HG03565 (cell line): ENCODE results near the gene COPS8.

Experiments
- ATAC-seq: cut with Tn5 transposase; IDR thresholded peaks from one replicate; pipeline ENCODE4 v1.9.1; 2021; ENCODE audit warnings: mild to moderate bottlenecking, moderate library complexity; ENCODE audit not compliant: unreplicated experiment

Gene COPS8

GRCh38 chr2:237085248-237086221, at the start of gene COPS8:
Gene COPS8 (plus strand): TSS chr2:237085889. CDS start chr2:237085965, 76 bp downstream.
- ATAC-seq, result peak; percentile 91

- ATAC-seq, result no peak
Observed at GRCh38 chr2:237039301-237040031, 46.2 kb upstream of the COPS8 start.

GRCh38 chr2:237041231-237041630, 44.5 kb upstream of the COPS8 start:
- ATAC-seq, result no peak

- no peak for ATAC-seq
Observed at GRCh38 chr2:237042101-237042500, 43.6 kb upstream of the COPS8 start.

DNA sequence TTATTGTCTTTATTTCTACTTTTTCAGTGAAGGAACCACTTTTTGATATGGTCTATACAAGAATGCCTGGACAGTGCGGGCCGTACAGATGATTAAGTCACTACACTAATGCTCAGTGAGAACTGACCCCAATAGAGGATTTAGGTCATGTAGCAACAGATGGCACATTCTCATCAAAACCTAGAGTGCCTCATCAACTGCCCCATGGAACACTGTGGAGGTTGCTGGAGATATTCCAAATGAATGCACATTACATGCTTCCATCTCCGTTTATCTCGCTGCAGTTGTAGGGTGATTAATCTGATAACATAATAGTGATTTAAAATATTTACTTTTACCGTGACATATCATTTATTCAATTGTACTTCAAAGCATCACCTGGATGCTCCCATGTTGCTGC, 41.8 kb upstream of the COPS8 start:
- ATAC-seq, result no peak

- no peak for ATAC-seq
Observed at GRCh38 chr2:237044281-237044680, 41.4 kb upstream of the COPS8 start.

- no peak for ATAC-seq
Observed at GRCh38 chr2:237045449-237045848, 40.2 kb upstream of the COPS8 start.

- ATAC-seq, result no peak
Observed at GRCh38 chr2:237048595-237048994, 37.1 kb upstream of the COPS8 start.

- ATAC-seq, result no peak
Observed at GRCh38 chr2:237051861-237052260, 33.8 kb upstream of the COPS8 start.

- ATAC-seq, result no peak
Observed at GRCh38 chr2:237053066-237053465, 32.6 kb upstream of the COPS8 start.

GRCh38 chr2:237055386-237056100, 30.1 kb upstream of the COPS8 start:
- no peak for ATAC-seq

GRCh38 chr2:237056287-237056875, 29.3 kb upstream of the COPS8 start:
- ATAC-seq, result no peak

- ATAC-seq, result no peak
Observed at GRCh38 chr2:237057107-237057506, 28.6 kb upstream of the COPS8 start.

GRCh38 chr2:237057893-237058300, 27.8 kb upstream of the COPS8 start:
- ATAC-seq, result peak; percentile 78

DNA sequence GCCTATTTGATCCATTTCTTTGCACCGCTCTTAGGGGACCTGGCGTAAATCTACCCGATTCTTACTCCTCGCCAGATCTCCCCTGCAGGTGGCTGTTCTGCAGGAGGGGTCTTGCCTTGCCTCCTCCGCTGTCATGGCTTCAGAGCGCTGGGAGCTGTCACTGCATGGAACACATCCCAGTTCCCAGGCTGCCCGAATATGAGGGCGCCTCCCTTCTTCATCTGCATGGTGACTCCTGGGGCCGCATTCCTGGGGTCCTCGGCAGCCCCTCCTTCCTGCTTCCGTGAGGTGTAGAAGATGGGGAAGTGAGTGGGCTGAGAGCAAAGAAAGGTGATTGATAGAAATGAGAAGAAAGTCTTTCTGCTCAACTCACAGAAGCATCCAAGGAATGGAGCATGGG, 27.3 kb upstream of the COPS8 start:
- no peak for ATAC-seq

GRCh38 chr2:237059155-237059875, 26.4 kb upstream of the COPS8 start:
- ATAC-seq, result peak; percentile 77

GRCh38 chr2:237060534-237061312, 25.0 kb upstream of the COPS8 start:
- no peak for ATAC-seq

DNA sequence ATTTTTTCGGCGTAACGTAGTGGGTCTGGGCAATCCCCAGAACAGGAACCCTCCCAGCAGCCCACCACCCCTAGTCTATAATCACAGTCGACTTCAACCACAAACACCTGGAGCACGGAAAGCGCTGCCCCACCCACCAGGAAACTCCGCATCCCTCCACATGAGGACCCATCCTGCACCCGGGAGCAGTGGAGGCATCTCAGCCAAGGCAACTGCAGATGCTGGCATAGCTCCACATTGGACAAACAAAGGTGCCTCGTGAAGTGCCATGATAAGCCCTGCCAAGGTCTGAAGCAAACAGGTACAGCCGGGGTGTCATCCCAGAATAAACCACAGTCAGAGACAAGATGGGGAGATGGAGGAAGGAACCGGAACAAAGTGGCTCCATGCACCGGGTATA, 24.3 kb upstream of the COPS8 start:
- ATAC-seq, result no peak

DNA sequence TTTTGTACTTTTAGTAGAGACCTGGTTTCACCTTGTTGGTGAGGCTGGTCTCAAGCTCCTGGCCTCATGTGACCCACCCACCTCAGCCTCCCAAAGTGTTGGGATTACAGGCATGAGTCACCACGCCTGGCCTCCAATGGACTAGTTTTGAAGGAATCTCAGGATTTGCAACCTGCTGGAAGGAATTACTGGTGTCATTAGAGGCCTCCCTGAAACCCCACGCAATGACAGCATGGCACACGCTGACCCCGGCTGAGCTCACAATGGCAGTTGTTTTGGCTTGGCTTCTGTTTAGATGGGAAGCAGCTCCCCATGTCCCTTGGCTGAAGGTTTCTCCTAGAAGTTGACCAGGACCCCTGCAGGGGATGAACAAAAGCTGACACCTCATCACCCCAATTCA, 23.1 kb upstream of the COPS8 start:
- no peak for ATAC-seq
